SU-DHL-6 (cell line): ENCODE measurements around the gene FBXO36.

Experiments
- EZH2phosphoT487 ChIP-seq: fragments of 200-600 bp; sonication (generic), shearing (Covaris generic); conservative IDR thresholded peaks from 2 replicates; pipeline ENCODE4 v1.6.1; 2018; ENCODE audit warnings: mild to moderate bottlenecking, antibody characterized with exemption, low read length, moderate library complexity, mixed read lengths
- TF ChIP-seq, protein P1 (sequence below): fragments of 200-600 bp; sonication (generic); IDR thresholded peaks from one replicate; pipeline ENCODE4 v1.5.1; 2017; ENCODE audit warnings: antibody characterized with exemption, mild to moderate bottlenecking, low read length, moderate library complexity; ENCODE audit not compliant: insufficient read depth, poor library complexity, severe bottlenecking

DNA sequence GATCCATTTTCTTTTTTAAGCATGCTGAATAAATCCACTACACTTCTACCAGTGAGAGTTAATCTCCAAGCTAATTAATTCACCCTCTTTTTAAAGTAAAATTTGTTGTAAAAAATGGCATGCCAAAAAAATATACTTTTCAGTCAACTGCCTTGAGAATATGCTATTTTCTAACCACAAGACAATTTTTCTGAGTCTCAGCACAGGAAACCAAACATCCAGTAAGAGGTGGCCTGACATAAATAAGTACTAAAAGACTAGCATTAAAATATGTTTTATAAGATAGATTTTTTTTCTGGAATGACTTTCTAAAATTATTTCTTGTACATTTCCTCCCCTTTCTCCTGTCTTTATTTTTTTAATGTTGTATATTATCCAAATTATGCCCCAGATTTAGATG, 2.9 kb downstream of the FBXO36 start:
- TF ChIP-seq, protein P1, sequence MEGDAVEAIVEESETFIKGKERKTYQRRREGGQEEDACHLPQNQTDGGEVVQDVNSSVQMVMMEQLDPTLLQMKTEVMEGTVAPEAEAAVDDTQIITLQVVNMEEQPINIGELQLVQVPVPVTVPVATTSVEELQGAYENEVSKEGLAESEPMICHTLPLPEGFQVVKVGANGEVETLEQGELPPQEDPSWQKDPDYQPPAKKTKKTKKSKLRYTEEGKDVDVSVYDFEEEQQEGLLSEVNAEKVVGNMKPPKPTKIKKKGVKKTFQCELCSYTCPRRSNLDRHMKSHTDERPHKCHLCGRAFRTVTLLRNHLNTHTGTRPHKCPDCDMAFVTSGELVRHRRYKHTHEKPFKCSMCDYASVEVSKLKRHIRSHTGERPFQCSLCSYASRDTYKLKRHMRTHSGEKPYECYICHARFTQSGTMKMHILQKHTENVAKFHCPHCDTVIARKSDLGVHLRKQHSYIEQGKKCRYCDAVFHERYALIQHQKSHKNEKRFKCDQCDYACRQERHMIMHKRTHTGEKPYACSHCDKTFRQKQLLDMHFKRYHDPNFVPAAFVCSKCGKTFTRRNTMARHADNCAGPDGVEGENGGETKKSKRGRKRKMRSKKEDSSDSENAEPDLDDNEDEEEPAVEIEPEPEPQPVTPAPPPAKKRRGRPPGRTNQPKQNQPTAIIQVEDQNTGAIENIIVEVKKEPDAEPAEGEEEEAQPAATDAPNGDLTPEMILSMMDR, result no peak
- TF ChIP-seq EZH2phosphoT487, result no peak
